ENCODE results near the gene PTGES3.

- TF ChIP-seq ARNTL (CRISPR knock-in tag; IDR thresholded peaks at IDR 0.05; ENCODE audit: borderline replicate concordance, low read depth) (no peak), PATZ1 (CRISPR knock-in tag; IDR thresholded peaks at IDR 0.05; ENCODE audit: borderline replicate concordance) (no peak), ZNF70 (CRISPR knock-in tag; IDR thresholded peaks at IDR 0.05) (no peak), ZFP30 (CRISPR knock-in tag; IDR thresholded peaks at IDR 0.05) (no peak), CREB5 (CRISPR knock-in tag; IDR thresholded peaks at IDR 0.05; ENCODE audit: low read depth) (no peak)
Observed at GRCh38 chr12:56719056-56719455, 31.0 kb upstream of the PTGES3 start.
